Thyroid gland (tissue), 4 donors: Measurements from ENCODE around the gene WDR49.

Experiments used
- POLR2A ChIP-seq, 2 donors: fragments of 450-650 bp; IDR thresholded peaks; one replicate each; pipeline ENCODE4 v1.6.1; 2017; ENCODE audit warnings: antibody characterized with exemption in 2 of 2, mild to moderate bottlenecking in 2 of 2, moderate library complexity in 1 of 2
- TF ChIP-seq, protein P1 (sequence below), 6 experiments: fragments of 200-600 bp in 3 of 6; fragments of 450-650 bp in 3 of 6; sonication (generic) in 3 of 6; IDR thresholded peaks; one replicate each; pipeline ENCODE4 v1.5.1; 2016 to 2019; ENCODE audit warnings: antibody characterized with exemption in 6 of 6, mild to moderate bottlenecking in 2 of 6, inconsistent platforms in 1 of 6, moderate library complexity in 1 of 6

DNA sequence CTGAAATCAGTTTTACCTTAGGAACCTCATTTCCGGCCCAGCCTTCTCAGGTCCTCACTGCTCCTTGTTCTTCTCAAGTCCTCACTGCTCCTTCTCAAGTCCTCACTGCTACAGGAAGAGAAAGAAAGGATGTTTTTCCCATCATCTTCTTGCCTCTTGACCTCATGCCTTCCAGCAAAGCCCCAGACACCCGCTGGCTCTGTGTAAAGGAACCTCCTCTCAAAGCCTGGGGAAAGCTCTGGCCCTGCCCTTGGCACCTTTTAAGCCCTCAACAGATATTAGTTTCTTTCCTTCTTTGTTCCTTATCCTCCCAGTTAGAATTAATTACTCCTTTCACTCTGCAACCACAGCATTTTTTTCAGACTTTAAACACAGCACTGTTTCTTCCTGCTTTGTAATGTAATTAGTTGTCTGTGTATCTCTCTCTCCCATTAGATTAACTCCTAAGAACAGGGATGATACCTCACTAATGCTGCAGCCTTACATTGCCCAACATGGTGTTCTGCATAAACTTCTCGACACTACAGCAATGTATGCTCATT, 4.0 kb upstream of the WDR49 start:
- TF ChIP-seq, protein P1, sequence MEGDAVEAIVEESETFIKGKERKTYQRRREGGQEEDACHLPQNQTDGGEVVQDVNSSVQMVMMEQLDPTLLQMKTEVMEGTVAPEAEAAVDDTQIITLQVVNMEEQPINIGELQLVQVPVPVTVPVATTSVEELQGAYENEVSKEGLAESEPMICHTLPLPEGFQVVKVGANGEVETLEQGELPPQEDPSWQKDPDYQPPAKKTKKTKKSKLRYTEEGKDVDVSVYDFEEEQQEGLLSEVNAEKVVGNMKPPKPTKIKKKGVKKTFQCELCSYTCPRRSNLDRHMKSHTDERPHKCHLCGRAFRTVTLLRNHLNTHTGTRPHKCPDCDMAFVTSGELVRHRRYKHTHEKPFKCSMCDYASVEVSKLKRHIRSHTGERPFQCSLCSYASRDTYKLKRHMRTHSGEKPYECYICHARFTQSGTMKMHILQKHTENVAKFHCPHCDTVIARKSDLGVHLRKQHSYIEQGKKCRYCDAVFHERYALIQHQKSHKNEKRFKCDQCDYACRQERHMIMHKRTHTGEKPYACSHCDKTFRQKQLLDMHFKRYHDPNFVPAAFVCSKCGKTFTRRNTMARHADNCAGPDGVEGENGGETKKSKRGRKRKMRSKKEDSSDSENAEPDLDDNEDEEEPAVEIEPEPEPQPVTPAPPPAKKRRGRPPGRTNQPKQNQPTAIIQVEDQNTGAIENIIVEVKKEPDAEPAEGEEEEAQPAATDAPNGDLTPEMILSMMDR (IDR thresholded peaks at IDR 0.05) = no peak
- TF ChIP-seq POLR2A (IDR thresholded peaks at IDR 0.05) = no peak
